ENCODE results near the gene SLC29A3.
A peak's percentile ranks its signal among the peaks of the same experiment; 100 is the strongest.
"Not testable (repeated sequence)": the region's sequence is repeated elsewhere in the genome, so short reads cannot be mapped to it uniquely, and the experiment has no call there.

SLC29A3 gene

DNA sequence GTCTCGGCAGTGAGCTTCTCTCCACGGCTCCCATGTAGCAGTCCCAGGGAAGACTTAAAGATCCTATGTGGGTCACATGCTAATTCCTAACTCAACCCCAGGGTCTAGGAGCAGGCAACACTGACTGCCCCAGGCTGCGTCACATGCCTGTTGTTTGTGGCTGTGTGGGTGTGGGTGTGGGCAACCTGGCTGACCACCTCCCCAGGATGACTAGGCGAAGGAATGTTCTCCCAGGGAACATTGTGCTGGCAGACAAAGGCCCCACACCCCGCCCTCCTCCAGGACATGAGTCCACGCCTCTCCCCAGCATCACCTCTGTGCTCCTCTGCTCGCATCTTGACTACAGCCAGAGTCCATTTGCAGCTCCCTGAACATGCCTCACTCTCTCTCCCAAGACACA is 30.3 kb downstream of the SLC29A3 start:
- no peak for DNase-seq

DNA sequence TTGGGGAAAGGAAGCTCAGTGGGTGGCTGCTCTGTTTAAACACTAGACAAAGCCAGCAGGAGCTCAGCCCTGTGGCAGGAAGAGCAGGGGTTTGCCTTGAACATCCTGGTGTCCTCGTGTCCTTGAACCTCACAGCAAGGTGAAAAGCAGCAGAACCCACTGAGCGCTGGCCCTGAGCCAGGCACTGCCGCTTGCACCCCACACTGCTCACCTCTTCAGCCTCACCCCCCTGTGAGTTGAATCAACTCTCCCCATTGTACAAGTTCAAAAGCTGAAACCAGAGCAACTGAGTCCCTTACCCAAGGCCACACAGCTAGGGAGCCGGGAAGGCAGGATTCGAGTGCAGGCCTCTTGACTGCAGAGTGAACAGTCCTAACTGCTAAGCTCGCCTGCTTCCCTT is 32.0 kb downstream of the SLC29A3 start:
- no peak for DNase-seq

DNA sequence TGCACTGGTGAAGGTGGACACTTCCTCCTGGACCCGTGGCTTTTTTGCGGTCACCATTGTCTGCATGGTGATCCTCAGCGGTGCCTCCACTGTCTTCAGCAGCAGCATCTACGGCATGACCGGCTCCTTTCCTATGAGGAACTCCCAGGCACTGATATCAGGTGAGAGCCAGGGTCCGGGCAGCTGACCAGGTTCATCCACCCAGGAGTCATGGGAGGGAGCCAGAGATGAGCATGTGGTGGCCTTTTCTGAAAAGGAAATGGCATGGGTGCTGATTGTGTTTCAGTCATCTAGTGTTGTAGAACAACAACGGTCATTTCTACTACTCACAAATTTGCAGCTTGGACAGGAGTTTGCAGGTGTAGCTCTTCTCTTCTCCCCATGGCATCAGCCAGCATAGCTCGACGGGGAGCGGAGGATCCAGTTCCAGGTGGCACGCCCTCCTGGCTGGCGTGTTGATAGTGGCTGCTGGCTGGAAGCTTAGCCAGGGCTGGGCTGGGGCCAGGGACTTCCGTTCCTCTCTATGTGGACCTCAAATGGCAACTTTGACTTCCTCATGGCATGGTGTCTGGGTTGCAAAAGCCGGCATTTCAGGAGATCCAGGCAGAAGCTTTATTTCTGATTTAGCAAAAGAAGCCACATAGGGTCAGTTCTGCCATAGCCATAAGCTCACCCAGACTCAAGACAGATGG is 32.7 kb downstream of the SLC29A3 start:
- no peak for DNase-seq

DNA sequence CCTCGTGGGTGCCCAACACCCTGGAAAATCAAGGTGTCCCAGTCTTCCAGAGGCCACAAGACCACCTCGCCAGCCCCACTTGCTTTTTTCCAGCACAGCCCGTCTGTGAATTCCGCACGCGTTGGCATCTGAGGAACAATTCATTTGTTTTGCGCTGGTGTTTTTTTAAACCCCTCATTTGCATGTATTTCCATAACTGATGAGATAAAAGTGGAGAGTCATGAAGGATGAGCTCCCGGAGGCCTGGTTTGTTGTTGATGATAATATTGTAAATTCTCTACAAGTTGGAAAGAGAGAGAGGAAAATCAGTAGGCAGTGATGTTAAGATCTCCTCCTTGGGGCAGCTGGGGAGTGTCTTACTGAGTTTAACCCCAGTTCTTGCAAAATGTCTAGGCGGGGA is 34.6 kb downstream of the SLC29A3 start:
- DNase-seq: no peak

DNA sequence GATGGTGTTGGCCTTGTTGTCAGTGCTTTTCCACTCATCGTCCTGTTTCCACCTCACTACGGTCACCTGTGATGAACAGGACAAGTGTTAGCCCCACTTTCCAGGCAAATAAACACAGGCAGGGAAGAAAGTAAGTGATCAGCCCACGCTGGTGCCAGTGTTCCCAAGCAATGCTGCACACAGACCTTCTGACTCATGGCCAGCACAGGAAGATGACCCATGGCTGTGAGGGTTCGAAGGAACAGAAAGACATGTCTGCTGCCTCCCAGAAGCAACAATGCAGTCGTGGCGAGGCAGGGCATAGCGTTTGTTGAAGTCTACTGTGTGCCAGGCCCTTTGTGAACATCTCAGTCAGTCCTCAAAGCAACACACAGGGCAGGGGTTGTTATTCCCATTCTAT is 35.7 kb downstream of the SLC29A3 start:
- no peak for DNase-seq

DNA sequence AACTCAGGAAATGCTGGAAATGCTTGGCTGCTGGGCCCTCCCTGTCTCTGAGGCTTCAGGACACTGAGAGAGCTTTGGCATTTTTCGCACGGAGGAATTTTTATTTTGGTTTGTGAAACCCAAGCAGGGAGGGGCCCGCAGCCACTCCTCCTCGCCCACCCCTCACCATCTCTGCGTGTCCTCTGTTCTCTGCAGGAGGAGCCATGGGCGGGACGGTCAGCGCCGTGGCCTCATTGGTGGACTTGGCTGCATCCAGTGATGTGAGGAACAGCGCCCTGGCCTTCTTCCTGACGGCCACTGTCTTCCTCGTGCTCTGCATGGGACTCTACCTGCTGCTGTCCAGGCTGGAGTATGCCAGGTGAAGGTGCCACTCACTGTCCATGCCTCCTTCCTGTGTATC is 36.8 kb downstream of the SLC29A3 start:
- DNase-seq: no peak

DNA sequence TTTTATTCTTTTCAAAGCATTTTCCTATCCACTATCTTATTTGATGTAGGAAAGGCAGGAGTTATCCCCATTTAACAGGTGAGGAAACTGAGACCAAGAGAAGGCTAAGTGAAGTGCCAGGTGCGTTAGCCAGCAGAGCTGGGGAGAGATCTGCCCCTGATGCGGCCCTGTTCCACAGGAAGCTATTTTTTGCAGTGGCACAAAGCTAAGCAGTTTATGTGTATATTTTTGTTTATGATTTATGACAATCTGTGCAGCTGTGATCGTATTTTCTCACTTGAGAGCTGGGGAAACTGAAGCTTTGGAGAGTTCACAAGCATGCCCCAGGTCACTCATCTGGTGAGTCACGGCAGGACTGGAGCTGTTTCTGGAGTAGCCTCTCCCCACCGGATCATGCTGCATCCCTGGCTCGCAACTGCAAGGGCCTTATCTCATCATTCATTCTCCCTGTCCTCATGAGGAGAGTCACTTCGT is 38.8 kb downstream of the SLC29A3 start:
- DNase-seq: no peak

DNA sequence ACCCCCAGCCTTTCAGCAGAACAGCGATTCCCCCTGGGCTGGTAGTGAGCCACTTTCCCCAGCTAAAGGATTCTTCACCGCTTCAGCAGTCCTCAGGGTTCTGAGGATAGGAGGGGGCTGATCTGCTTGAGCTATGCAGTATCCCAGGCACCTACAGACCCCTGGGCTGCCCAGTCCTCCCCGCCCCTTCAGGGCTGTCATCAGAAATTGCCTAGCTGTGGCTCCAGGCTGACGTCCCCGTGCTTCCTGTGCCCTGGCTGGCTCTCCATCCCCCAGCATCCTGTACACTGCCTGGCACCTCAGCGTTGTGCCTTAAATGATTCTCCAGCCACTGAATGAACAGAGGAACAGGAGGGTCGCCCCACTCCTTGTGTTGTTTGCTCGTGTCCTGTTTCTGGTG is 39.2 kb downstream of the SLC29A3 start:
- DNase-seq: no peak

DNA sequence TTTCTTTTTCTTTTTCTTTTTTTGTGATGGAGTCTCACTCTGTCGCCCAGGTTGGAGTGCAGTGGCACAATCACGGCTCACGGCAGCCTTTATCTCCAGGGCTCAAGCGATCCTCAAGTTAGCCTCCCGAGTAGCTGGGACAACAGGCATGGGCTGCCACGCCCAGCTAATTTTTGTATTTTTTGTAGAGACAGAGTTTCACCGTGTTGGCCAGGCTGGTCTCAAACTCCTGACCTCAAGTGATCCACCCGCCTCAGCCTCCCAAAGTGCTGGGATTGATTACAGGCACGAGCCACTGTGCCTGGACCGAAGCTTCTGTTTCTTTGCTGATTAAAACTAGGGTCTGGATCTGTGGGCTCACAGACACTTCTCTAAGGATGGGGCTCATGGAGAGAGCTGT is 39.8 kb downstream of the SLC29A3 start:
- not testable (repeated sequence) for DNase-seq

DNA sequence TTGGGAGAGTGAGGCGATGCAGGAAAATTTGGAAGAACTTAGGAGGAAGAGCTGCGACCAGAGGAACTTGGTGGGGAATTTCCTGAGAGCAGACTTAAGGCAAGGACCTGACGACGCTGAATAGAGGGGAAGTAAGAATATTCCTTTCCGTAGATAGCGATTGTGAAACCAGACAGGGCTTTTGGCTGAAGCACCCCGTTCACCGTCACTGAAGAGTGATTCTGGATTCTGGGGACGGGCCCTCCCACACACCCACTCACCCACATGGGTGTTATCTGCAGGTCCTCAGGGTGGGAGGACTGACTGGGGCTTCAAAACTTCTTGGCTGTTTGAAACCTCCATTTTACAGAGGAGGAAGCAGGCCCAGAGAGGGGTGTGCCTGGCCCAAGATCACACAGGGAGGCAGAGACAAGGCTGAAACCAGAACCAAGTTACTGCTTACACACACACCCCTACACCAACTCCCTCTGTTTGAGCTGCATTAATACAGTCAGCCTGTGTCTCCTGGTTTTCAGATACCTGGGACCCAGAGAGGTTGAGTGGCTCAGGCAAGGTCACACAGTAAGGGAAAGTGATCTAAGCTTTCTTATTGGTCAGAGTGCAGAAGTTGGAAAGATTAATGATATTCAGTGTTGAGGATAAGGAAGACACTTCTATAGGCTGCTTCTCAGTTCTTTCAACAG is 40.4 kb downstream of the SLC29A3 start:
- DNase-seq: peak; percentile 83 to 88

DNA sequence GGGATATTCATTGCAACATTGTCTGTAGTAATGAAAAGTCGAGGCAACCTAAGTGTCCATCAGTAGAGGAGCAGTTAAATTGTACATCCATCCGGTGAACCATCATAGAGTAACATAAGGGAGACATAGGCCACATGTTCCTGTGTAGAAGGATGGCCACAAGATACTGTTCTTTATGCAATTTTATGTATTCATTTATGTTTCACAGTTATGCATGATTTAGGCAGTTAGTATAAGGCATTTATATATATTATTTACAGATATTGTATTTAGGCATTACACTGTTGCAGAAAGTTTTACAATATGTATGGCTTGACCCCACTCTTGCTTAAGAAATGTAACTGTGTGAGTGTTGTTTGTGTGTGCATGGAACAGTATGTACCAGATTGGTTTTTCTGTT is 41.7 kb downstream of the SLC29A3 start:
- no peak for DNase-seq

DNA sequence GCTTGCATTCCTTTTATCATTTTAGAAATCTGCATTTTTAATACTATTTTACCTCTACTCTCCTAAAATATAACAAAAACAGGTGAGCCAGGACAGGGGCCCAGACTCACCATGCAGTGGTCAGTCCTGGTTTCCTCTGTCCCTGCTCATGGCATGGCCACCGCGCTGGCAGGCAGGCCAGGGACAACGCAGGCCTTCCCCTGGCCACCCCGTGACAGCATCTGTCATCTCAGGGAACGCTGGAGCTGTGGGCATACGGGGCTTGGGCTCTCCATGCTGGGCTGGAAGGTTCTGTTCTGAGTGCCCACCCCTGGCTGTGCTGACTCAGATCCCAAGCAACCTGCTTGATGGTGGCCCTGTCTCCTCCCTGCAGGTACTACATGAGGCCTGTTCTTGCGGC is 42.5 kb downstream of the SLC29A3 start:
- no peak for DNase-seq

DNA sequence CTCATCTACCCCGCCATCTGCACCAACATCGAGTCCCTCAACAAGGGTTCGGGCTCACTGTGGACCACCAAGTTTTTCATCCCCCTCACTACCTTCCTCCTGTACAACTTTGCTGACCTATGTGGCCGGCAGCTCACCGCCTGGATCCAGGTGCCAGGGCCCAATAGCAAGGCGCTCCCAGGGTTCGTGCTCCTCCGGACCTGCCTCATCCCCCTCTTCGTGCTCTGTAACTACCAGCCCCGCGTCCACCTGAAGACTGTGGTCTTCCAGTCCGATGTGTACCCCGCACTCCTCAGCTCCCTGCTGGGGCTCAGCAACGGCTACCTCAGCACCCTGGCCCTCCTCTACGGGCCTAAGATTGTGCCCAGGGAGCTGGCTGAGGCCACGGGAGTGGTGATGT is 43.1 kb downstream of the SLC29A3 start:
- no peak for DNase-seq

DNA sequence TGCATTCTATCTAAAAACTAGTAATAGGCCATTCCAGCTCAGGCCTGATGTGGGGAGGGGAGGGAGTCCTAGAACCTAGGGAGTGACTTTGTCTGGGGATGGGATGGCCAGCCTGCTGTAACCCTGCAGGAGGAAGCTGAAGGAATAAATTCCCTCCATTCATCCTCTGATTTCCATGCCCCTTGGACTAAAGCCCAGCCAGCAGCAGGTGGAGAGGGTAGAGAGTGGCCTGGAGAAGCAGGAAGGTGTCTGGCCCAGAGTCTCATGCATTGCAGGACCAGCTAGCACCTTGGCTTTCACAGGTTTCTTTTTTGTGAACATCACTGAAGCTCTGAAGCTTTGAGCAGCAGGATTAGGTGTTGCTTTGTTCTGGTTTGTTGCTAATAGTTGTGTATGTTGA is 44.9 kb downstream of the SLC29A3 start:
- DNase-seq: no peak

DNA sequence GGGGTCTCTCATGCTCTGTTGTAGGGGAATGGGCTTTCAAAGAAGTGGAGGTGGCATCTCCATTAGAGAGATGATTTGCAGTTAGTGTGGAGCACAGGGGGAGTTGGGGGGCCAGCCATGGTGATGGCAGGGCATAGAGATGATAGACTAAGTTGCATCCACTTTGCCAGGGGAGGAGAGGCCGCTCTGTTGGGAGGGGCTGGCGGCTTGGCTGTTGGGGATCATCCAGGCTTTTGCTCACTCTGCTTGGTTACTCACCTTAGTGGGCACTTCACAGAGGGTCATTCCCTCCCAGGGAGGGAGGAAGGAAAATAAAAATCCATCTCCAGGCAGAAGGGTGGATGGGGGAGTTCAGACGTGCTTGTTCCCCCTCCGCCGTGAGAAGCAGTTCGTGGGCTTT is 46.3 kb downstream of the SLC29A3 start:
- DNase-seq: no peak

DNA sequence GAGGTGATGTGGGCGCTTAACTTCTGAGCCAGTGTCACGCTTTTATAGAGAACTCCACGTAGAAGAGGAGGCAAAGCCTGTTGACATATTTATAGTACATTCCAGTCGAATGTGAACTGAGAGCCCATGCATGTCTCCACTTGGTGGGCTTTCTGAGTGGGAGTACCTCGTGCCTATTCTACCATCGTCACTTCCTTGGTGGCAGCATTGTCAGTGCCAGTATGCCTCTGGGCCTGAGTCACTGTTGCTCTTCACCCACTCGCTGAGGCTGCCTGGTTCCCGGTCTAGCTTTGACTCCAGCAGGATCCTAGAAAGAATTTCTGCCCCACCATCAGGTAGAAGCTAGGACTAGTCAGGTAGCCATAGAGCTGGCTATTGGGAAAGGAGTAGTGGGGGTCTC is 47.6 kb downstream of the SLC29A3 start:
- DNase-seq: no peak

DNA sequence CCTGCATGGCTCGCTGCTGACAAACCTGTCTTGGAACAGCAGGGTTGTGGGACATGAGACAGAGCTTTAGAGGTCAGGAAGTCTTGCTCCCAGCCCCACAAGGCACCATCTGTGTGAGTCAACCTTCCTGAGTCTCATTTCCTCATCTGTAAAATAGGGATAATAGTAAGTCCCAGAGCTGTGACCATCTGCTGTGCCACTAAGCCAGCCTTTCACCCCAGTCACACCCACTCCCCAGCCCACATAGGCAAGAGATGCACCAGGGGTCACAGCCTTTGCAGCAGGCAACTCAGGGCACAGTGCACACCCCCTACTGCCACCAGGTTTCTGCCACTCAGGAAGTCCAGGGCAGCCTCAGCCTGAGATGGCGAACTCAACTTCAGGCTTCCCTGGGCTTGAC is 48.2 kb downstream of the SLC29A3 start:
- DNase-seq: peak; percentile 58 to 67

DNA sequence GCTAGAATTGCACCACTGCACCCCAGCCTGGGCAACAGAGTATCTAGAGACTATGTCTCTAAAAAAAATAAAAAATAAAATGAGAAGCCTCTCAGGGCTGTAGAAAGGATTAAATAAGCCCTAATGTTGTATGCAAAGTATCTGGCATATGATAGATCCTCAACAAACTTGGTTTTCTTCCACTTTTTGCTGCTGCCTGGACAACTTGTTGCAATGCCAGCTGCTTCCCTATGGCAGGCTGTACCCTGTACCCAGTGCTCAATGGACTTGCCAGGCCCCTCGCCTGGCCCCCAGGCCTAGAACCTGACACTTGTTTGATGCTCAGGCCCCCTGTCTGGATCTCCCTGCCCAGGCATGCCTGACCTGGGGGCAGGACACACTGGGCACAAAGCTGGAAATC is 49.1 kb downstream of the SLC29A3 start:
- no peak for DNase-seq

DNA sequence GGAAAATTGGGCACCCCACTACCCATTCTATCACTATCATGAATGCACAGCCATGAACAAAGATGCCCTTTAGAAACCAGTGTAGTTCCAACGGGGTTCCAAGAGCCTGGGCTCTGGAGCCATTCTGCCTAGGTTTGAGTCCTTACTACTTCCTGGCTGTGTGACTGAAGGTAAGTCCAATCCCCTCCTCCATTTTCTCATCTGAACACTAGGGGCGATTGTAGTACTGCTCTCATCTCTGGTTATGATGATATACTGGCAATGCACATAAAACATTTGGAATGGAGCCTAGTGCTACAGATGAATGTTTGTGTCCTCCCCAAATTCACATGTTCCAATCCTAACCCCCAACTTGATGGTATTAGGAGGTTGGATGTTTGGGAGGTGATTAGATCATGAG is 49.6 kb downstream of the SLC29A3 start:
- peak in 1 of 2 experiments; percentile 16 for DNase-seq

DNA sequence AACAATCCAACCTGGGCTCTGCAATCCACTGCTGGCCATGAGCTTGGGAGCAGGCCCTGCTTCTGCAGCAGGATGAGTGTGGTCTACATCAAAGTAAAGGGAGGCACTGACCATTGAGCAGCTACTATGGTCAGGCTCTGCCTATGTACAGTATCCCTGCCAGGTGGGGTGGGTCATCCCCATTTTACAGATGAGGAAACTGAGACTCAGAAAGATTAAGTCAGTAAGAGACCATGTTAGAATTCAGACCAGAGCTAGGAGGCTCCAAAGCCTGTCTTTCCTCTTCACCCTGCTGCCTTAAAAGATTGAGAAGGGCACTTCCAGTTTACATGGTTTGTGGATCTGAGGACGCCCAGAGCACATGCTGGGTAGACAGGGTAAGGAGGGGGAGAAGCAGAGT is 50.5 kb downstream of the SLC29A3 start:
- no peak for DNase-seq

DNA sequence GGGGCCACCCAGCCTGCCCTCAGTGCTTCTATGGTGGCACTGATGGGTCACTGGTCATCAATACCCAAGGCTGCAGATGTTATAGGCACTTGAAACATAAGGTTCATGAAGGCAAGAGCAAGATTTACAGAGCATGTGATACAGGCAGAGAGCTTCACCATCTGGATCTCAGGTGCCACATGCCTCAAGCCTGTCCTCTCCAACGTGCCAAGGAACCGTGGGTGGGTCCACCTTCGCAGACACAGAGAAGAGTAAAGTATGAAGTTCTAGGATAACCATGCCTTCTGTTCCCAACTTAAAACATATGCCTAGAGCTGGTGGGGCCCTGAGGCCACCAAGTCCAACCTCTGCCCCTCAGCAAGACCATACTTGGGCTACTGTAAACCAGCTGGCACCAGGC is 51.0 kb downstream of the SLC29A3 start:
- DNase-seq: no peak

DNA sequence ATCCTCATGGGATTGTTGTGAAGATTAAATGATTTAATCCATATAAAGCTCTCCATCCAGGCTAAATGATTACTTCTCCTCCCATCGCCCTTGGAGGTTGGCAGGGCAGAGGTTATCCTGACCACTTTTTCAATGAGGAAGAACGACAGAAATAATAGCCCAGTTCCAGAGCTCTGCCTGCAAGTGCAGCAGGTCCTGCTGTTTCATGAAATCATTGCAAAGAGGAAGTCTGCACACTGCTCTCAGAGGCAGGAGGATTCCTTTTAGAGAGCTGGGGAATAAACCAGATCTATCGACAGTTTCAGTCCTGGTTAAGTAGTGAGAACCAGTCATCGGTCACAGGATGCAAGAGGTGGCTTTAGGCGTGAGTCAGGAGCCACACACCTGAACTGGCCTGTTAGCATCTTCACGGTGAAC is 52.7 kb downstream of the SLC29A3 start:
- DNase-seq: peak; percentile 85

DNA sequence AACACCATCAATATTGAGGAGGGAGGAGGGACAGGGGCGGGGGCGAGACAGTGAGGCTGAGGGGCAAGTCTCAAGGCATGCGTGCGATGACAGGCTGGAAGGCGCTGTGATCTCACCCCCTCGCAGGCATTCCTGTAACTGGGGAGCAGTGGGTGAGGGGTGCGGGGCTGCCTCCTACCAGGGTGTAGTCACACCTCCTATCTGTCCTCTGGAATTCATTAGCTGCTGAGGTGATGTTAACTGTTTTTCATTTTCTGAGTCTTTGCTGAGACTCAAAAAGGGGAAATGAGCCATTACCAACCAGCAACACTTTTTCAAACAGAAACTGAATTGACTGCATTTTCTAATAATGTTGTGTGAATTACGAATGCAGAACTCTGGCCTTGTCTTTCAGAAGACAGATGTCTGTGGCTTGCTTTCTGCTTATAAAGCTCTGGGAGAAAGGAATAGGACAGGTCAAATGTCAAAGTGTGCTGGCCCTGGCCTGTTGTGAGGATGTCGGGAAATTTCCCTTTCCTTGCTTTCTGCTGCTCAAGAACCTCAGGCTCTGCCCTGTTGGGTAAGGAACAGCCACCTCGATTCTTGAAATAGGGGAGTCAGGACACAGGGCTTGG is 53.9 kb downstream of the SLC29A3 start:
- peak in 1 of 2 experiments; percentile 4 for DNase-seq

DNA sequence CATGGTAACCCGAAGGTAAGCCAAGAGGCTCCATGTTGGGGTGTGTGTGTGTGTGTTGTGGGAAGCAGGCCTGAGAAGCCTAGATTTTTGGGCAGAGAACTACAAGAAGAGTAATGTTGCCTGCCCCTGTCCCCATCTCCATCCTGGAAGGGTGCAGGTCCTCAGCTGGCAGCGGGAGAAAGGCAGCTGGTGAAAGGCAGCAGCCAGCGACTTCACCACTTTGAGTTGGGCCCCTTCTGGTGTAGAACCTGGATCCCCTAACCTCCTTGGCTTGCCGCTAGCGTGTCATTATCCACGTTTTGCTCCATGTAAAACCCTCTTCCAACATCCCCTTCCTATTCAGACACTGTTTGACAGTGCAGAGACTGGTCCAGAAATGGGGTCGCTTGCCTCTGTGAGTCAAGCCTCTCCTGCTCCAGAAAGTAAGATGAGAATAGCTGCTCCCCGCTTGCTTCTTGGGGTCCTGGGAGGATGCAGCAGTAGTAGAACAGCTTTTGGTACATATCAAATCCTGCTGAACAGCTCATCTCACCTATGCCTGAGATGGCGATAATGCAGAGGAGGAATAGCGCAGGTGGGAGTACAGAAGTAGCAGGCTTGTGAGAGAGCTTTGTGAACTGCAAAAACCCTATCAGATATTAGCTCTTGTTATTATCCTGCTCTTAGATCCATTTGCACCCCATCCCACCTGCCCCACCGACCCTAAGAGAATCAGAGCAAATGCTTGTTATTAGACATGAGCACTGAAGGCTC is 55.6 kb downstream of the SLC29A3 start:
- no peak for DNase-seq

All from Kasumi-1 (cell line).